Gastrocnemius medialis (tissue), 4 donors: ENCODE data around the gene PRR5L. TPM values are rescaled to one million over a fixed set of nuclear protein-coding genes. Genes with fewer than 3 reads are reported as not detected.

Experiments
- ATAC-seq, 2 donors: fragments of 150-250 bp; one replicate each; pipeline ENCODE4 v1.9.1; 2016
- DNase-seq, 2 donors: peaks; one replicate each; pipeline ENCODE4 v3.0.0-alpha.2; 2019
- H3K27ac ChIP-seq, 4 donors: fragments of 200-600 bp; sonication (generic); 1 replicate in 1 of 4; 2 replicates in 3 of 4; pipeline ENCODE4 v1.5.1; 2016 to 2018; ENCODE audit warnings: mild to moderate bottlenecking in 2 of 4, moderate library complexity in 1 of 4
- H3K27me3 ChIP-seq, 3 donors: fragments of 200-600 bp; sonication (generic) in 2 of 3; 1 replicate in 1 of 3; 2 replicates in 2 of 3; pipeline versions ENCODE4 v1.5.1 to v1.6.0; 2016 to 2019; ENCODE audit warnings: mild to moderate bottlenecking in 1 of 3, moderate library complexity in 1 of 3
- H3K36me3 ChIP-seq, 2 donors: fragments of 200-600 bp; sonication (generic) in 1 of 2; one replicate each; pipeline ENCODE4 v1.5.1; 2017 to 2018
- H3K4me1 ChIP-seq, 2 donors: fragments of 200-600 bp; sonication (generic) in 1 of 2; one replicate each; pipeline ENCODE4 v1.5.1; 2016 to 2017; ENCODE audit warnings: mild to moderate bottlenecking in 2 of 2
- H3K4me3 ChIP-seq, 4 donors: fragments of 200-600 bp; sonication (generic) in 3 of 4; 1 replicate in 1 of 4; 2 replicates in 3 of 4; pipeline ENCODE4 v1.5.1; 2016 to 2019; ENCODE audit warnings: mild to moderate bottlenecking in 2 of 4
- H3K9me3 ChIP-seq, 3 donors: fragments of 200-600 bp; sonication (generic) in 2 of 3; 1 replicate in 1 of 3; 2 replicates in 2 of 3; pipeline ENCODE4 v1.5.1; 2016 to 2019
- POLR2A ChIP-seq, 2 donors: fragments of 450-650 bp; IDR thresholded peaks; one replicate each; pipeline ENCODE4 v1.6.1; 2017; ENCODE audit warnings: antibody characterized with exemption in 2 of 2, mild to moderate bottlenecking in 2 of 2, moderate library complexity in 2 of 2
- in situ Hi-C, 4 donors: fragments of 200-750 bp; cut with MboI; loops; one replicate each; pipeline versions ENCODE4 v1.15.0 to v1.8.0; 2017; ENCODE audit warnings: low sequenced_read_pairs in 4 of 4
- intact Hi-C: fragments of 100-400 bp; cut with DNase I; formaldehyde crosslinking; loops from one replicate; pipeline ENCODE4 v1.15.1; 2023; ENCODE audit warnings: low total_unique reads
- total RNA-seq, 4 donors: library from RNA; depleted of rRNA; stranded (reverse); fragments of >200 nt; gene quantifications; one replicate each; pipeline versions ENCODE4 v1.1.0 to v1.2.3, GENCODE V29; 2016
- TF ChIP-seq, protein P1 (sequence below), 5 experiments: fragments of 450-650 bp in 3 of 5; fragments of 200-600 bp in 2 of 5; sonication (generic) in 2 of 5; IDR thresholded peaks in 4 of 5; conservative IDR thresholded peaks in 1 of 5; 1 replicate in 4 of 5; 2 replicates in 1 of 5; pipeline ENCODE4 v1.5.1; 2016 to 2019; ENCODE audit warnings: antibody characterized with exemption in 5 of 5, mild to moderate bottlenecking in 3 of 5, moderate library complexity in 3 of 5

PRR5L gene
- total RNA-seq, 4 donors from 2014 or later: 0.46 to 3.2 (median 1.2) TPM

DNA sequence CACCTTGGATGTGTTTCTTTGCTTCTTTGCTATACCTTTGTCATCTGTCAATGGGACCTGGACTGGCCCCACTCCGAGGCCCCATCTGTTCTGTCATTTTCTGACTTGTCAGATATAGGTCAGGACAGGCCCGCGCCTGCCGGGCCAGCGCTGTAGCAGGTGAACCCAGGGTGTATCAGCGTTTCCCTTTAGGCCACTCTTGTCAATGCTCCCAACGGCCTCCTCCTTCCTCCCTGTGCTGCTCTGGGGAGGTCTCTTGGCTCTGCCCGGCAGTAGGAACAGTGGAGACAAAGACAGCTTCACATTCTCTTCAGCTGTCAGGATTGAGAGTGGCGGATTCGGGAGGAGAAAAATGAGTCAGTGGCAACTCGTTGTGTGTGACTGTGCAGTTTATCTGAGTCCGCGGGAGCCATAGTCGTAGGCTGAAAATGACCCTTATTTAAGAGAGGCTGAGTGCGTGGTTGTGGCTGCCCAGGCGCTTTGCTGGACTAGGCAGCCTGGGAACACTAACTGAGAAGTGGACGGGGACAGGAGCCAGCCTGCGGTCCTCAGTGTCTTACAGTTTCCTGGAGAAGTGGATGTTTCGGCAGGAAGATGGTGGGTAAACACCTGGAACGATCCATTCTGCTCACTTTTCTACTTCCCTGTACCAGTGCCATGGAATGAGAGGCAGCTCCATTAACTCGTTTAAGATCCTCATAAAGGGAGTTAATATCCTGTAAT lies 102.3 kb downstream of the PRR5L start:
- intact Hi-C loops (no loop called here), in situ Hi-C loops (no loop called here)
- Histone ChIP-seq H3K27ac (no peak overlapping the region), H3K27me3 (no peaks in the 10 kb centered on the region), H3K4me3 (no peak overlapping the region), H3K4me1 (no peaks in the 10 kb centered on the region), H3K36me3 (no peaks in the 10 kb centered on the region), H3K9me3 (no peaks in the 10 kb centered on the region)
- ATAC-seq (no peak), DNase-seq (no peak)
- TF ChIP-seq, protein P1, sequence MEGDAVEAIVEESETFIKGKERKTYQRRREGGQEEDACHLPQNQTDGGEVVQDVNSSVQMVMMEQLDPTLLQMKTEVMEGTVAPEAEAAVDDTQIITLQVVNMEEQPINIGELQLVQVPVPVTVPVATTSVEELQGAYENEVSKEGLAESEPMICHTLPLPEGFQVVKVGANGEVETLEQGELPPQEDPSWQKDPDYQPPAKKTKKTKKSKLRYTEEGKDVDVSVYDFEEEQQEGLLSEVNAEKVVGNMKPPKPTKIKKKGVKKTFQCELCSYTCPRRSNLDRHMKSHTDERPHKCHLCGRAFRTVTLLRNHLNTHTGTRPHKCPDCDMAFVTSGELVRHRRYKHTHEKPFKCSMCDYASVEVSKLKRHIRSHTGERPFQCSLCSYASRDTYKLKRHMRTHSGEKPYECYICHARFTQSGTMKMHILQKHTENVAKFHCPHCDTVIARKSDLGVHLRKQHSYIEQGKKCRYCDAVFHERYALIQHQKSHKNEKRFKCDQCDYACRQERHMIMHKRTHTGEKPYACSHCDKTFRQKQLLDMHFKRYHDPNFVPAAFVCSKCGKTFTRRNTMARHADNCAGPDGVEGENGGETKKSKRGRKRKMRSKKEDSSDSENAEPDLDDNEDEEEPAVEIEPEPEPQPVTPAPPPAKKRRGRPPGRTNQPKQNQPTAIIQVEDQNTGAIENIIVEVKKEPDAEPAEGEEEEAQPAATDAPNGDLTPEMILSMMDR (IDR thresholded peaks at IDR 0.05 in 4 of 5, conservative IDR thresholded peaks at IDR 0.05 in 1 of 5): no peak
- TF ChIP-seq POLR2A (IDR thresholded peaks at IDR 0.05): no peak

- TF ChIP-seq, protein P1 (IDR thresholded peaks at IDR 0.05 in 4 of 5, conservative IDR thresholded peaks at IDR 0.05 in 1 of 5): no peak
- TF ChIP-seq POLR2A (IDR thresholded peaks at IDR 0.05): no peak
- Histone ChIP-seq H3K9me3 (no peaks in the 10 kb centered on the region), H3K4me1 (no peaks in the 10 kb centered on the region), H3K27me3 (no peaks in the 10 kb centered on the region), H3K36me3 (no peaks in the 10 kb centered on the region), H3K4me3 (no peak overlapping the region), H3K27ac (no peak overlapping the region)
- in situ Hi-C loops (no loop called here), intact Hi-C loops (no loop called here)
- ATAC-seq: no peak
- no peak for DNase-seq
These were observed 103.1 kb downstream of the PRR5L start for GRCh38 chr11:36399236-36399635.

DNA sequence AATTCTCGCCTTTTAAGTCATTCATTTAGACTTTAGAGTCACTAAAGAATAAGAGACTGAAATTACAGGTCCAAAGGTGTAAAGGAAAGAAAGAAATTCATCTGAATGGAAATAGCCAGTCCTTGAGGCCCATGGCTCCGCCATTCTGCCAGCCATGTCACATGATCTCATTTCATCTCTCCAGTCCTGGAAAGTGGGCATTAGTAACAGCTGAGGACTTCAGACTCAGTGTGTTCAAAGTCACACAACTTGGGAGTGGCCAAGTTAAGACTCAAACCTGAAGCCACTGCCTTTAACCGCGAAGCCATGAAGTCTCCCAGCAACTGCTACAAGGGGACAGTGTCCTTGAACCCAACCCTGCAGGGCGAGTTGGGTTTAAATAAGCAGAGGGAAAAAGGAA lies 103.7 kb downstream of the PRR5L start:
- in situ Hi-C loops: no loop called here
- H3K4me3 ChIP-seq: no peak overlapping the region
- no peaks in the 10 kb centered on the region for H3K36me3 ChIP-seq
- DNase-seq (no peak), ATAC-seq (no peak)
- no peak overlapping the region for H3K27ac ChIP-seq
- no peaks in the 10 kb centered on the region for H3K4me1 ChIP-seq
- TF ChIP-seq POLR2A (IDR thresholded peaks at IDR 0.05): no peak
- TF ChIP-seq, protein P1 (IDR thresholded peaks at IDR 0.05 in 4 of 5, conservative IDR thresholded peaks at IDR 0.05 in 1 of 5): no peak
- intact Hi-C loops: no loop called here
- no peaks in the 10 kb centered on the region for H3K9me3 ChIP-seq
- no peaks in the 10 kb centered on the region for H3K27me3 ChIP-seq

GRCh38 chr11:36400766-36401455 lies 104.8 kb downstream of the PRR5L start:
- no peaks in the 10 kb centered on the region for H3K9me3 ChIP-seq
- ATAC-seq: no peak
- in situ Hi-C loops (no loop called here), intact Hi-C loops (no loop called here)
- DNase-seq: no peak
- no peaks in the 10 kb centered on the region for H3K4me1 ChIP-seq
- TF ChIP-seq, protein P1 (IDR thresholded peaks at IDR 0.05 in 4 of 5, conservative IDR thresholded peaks at IDR 0.05 in 1 of 5): no peak
- TF ChIP-seq POLR2A (IDR thresholded peaks at IDR 0.05): no peak
- no peak overlapping the region for H3K27ac ChIP-seq
- H3K27me3 ChIP-seq: no peaks in the 10 kb centered on the region
- no peaks in the 10 kb centered on the region for H3K36me3 ChIP-seq
- no peak overlapping the region for H3K4me3 ChIP-seq
